HG03378 (cell line): ENCODE measurements around the gene YTHDC2.
"Not testable (repeated sequence)": the region's sequence is repeated elsewhere in the genome, so short reads cannot be mapped to it uniquely, and the experiment has no call there.

Experiments
- ATAC-seq: cut with Tn5 transposase; IDR thresholded peaks from one replicate; pipeline ENCODE4 v1.9.1; 2021; ENCODE audit warnings: mild to moderate bottlenecking, moderate library complexity; ENCODE audit not compliant: unreplicated experiment

The YTHDC2 gene

DNA sequence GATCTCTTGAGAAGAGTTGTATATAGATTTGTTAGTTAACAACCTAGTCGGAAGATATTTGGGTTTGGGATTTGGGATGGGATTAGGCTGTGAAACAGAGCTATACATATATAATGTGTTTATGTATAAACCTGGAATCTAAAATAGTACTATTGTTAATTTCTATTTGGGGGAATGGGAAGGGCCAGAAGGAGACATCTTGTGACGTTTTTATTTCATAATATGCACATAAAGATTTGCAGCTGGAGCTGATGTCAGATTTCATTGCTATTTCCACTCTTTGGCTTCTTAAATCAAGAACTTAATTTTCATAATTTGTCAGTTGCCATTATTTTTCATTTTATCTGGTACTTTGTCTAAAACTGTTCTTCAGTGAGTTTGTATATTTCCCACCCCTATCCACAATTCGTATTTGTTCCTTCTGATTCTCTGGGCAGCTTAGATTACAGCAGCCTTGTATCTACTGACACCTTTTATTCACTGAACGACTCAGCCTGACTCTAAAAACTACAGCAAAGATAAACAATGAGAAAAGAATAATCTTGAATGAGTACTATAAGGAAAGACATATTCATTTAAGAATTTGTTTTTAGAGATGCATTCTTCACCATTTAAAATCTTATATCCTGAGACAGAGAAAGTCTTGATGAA, 86.9 kb downstream of the YTHDC2 start:
- ATAC-seq = no peak

DNA sequence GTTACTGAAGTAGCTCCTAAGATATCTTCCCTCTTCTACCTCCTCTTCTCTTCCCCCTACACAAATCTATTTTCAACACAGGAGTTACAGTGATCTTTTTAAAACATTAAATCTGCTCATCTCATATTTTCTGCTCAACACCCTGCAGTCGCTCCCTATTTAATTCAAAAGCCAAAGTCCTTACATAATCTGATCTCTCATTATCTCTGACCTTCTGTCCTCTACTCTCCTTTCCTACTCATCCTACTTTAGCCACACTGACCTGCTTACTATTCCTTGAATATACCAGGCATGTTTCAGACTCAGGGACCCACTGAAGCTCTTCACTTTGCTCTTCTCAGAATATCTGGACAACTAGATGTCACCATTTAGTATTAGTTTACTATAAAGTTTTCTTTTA, 87.9 kb downstream of the YTHDC2 start:
- no peak for ATAC-seq

DNA sequence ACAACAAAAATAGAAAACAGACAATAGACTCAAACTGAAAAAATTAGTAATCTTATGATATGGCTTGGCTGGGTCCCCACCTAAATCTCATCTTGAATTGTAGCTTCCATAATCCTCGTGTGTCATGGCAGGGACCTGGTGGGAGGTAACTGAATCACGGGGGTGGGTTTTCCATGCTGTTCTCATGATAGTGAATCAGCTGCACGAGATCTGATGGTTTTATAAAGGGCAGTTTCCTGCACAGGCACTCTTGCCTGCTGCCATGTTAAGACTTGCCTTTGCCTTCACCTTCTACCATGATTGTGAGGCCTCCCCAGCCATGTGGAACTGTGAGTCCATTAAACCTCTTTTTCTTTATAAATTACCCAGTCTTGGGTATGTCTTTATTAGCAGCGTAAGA, 89.8 kb downstream of the YTHDC2 start:
- not testable (repeated sequence) for ATAC-seq

DNA sequence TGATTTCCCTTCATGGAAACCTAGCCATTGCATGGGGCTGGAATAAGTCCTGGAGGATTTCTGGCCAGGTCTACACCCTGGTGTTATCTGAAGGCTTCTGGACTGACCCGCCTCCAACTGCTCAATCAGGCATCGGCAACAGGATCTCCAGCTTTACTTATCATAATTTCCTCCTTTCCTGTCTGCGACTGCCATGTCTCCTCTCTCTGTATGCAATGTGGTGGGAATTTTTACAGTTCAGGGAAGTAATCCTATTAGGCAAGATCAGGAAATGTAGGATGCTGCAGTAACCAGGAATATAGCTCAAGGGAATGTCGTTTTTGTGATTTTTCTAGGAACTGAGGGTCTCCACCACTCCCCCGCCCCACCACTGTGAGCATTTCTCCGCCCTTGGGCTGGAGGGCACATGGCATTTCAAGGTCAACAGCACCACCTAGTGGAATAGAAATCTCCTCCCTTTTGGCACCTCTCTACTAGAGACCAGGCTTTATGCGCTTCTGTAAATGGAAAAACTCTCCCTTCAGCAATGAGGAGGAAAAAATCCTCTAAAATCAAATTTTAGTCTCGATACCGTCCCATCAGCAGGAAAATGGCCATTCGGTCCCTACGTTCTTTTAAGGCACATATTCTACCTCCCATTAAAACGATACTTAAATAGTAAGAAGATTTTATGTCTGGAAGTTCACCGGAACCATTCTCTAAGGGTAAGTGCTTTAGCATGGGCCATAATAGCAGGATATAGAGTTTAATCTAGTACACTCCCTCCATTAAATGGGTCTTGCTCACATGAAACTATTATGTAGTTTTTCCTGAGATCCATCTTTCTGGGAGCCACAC, 93.0 kb downstream of the YTHDC2 start:
- peak; percentile 93 for ATAC-seq

DNA sequence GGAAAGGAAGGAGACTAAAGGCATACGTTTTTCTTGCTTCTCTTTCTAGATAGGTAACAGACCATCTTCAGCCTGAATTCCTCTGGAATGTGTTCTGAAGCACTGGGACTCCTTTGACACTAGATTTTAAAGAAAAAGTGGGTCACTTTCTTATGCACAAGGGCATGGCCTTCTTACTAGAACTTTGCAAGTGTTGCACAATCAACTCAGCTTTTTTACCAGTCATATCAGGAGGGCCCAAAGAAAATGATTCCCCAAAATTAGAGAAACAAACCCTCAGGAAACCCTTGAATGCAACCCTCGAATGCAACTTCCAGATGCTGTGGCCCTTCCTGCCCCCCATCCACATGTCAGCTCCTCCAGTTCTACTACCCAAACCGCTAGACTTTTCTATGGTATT, 93.9 kb downstream of the YTHDC2 start:
- no peak for ATAC-seq

DNA sequence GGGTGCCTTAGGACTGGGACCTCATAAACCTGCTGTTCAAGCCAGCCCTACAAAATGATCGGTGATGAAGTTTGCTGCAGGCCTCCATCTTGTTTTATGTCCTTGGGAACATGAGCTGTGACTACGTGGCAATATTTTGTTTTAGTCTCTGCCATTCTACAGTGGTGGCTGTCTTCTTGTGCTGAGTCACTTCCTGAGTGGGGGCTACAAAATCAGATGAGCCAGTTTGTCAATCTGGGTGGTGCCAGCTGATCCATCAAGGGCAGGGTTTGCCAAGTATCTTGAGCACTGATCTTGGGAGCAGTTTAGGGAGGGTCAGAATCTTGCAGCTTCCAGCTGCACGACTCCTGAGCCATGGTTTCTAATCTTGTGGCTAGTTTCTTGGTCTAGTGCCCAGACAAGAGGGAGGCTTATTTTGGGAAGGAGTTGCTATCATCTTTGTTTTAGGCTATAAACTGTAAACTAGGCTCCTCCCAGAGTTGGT, 94.7 kb downstream of the YTHDC2 start:
- no peak for ATAC-seq

DNA sequence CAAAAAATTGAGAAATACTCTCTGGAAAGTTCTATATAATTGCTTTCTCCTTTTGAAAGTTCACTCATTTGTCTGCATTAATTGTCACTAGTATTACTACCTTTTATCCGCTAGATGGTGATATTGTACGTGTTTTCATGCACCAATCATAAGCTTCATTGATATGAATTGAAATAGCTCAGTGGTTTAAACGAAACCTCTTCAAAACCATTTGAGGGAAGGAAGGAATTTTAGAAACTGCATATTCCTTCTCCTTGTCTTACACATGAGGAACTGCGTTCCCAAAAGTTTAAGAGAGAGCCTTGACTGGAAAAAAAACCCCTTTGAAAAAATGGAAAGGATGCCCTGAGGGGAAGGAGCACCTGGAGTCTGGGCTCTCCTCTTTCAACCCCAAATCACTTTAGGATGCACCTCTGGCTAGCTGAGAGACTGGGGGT, 98.6 kb downstream of the YTHDC2 start:
- peak; percentile 85 for ATAC-seq

DNA sequence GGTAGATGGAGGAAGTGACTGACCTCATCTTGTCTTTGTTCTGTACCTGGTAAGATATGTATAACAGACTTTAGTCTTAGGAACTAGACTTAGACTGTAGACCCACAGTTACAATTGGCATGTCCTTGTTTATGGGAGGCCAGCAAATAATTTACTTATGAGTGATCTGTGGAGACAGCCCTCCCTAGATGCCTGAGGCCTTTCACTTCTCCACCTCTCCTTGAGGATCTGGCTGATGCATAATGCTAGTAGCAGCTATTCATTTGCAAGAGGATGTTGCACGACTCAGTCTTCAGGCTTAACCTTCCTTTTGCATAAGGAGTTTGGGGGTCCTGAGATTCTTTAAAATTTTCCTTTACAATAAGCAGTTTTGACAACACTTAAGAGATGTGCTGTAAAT, 100.7 kb downstream of the YTHDC2 start:
- no peak for ATAC-seq

DNA sequence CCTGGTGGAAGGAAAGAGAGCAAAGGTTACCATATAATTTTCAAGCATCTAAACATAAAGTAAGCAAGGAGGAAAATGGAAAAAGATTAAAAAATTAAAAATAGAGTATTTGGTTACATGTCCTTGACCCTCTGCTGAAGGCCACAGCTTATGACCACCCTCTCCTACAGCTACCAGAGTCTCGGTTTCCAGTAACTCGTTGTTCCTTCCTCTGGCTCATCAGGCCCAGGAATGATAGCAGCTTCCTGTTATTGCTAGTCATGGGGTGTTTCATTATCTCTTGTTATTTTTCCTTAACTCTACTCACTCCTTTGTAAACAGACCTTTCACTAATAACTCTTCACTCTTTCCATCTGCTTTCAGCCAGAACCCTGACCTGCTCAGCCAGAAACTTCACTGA, 102.2 kb downstream of the YTHDC2 start:
- no peak for ATAC-seq

DNA sequence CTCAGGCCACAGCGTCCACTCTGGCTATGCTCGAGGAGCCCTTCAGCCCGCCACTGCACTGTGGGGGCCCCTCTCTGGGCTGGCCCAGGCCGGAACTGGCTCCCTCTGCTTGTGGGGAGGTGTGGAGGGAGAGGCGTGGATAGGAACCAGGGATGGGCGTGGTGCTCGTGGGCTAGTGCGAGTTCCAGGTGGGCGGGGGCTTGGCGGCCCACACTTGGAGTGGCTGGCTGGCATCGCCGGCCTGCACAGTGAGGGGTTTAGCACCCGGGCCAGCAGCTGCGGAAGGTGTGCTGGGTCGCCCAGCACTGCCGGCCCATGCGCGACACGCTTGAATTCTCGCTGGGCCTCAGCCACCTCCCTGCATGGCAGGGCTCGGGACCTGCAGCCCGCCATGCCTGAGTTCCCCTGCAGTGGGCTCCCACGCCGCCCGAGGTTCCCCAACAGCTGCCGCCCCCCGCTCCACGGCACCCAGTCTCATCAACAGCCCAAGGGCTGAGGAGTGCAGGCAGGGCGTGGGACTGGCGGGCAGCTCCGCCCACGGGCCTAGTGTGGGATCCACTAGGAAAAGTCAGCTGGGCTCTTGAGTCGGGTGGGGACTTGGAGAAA, 103.8 kb downstream of the YTHDC2 start:
- ATAC-seq = no peak

DNA sequence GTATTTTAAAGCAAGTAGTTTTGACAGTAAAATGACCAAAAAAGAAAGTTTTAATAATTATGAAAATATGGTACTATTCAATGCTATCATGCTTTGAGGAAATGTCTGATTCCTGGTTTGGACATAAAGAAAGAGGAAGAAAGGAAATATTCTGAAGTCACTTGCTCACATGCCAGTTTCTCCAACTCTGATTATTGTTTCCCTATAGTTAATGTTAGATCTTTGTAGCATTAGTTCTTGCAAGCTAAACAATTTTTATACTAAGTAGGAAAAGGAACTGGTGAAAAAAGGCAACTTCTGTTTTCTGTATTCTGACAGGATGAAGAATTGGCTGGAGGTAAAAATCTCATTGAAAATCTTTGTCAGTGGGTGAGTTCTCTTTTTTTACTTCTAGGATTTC, 119.5 kb downstream of the YTHDC2 start:
- ATAC-seq = no peak

DNA sequence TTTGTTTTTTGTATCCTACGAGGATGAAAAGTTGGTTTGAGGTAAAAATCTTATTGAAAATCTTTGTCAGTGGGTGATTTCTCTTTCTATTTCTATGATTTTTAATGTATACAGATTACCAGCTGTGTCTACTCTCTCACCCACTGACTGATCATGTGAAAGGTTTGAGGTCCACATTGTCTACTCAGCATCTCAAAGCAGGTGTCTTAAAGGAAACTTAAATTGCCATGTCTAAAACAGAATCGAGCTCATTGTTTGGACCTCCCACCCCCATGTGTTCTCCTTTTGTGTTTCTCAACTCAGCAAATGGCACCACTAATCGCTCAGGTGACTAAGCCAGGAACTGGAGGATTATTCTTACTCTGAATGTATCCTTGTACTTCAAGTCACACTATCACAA, 121.5 kb downstream of the YTHDC2 start:
- ATAC-seq = no peak

DNA sequence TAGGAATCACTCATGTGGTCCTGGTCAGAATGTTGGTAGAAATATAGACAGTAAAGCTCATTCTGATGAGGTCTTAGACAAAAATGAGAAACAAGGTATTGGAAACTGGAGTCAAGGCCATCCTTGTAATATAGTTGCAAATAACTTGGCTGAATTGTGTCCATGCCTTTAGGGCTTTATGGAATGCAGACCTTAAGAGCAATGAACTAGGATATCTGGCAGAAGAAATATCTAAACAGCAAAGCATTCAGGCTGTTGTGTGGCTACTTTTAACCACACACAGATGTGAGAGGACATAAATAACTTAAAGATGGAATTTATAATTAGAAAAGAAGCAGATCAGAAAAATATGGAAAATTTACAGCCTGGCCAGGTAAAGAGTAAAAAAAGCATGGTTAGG, 128.2 kb downstream of the YTHDC2 start:
- no peak for ATAC-seq
